ENCODE data around the gene LYPD6B. TPM values are rescaled to one million over a fixed set of nuclear protein-coding genes. Genes with fewer than 3 reads are reported as not detected.

LYPD6B gene
- polyA plus RNA-seq, 3 donors, result not detected

DNA sequence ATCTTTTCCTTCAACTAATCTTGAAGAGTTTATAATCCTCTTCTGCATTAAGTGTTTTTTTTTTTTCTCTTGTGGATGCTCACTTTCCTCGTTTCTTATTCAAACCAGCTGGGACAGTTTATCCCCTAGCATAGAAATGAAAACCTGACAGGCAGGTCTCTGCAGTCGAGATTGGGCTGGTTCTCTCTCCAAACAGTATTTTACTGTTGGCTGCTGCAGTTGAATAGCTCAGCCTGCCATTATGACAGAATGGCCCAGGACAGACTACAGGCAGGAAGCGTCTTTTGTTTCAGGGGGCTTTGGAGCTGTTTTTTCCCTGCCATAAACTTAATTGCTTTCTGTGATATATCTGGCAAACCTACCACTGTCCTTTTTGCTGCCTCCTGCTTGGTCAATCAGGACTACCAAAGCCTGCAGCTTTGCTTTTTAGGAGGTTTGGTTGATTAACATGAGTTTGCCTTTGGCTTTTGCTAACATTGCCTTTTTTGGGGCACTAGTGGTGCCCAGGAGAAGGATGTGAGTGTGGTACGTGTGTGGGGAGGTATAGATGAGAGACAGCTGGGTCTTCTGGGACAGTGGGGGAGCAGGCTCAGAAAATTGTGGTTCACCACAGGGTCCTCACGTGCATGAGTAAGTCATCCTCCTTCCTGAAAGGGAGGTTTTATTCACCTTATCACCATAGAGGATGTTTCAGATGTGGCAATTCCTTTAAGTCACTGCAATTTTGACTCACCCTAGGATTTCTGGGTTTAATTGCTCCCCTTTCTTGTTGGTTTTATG, 128.7 kb downstream of the LYPD6B start:
- no peak overlapping the region for H3K9ac ChIP-seq (ENCODE audit: insufficient read depth, low read length, poor library complexity, severe bottlenecking)
- Mint-ChIP-seq H3K9me3 (peaks cover 5 to 14% (median 10%) of the 10 kb centered on the region in 7 donors), H3K27me3 (ENCODE audit: low read depth in 3 of 3) (peaks cover 3 to 12% (median 4%) of the 10 kb centered on the region in 3 donors), H3K27ac (peak overlapping the region in 3 of 7 donors; percentile 2 to 69 (median 51)), H3K4me1 (peaks cover 22% of the 10 kb centered on the region), H3K36me3 (peaks cover 0 to 1% of the 10 kb centered on the region in 2 donors), H3K4me3 (no peak overlapping the region)
- no peaks in the 10 kb centered on the region for H4K20me1 ChIP-seq (ENCODE audit: insufficient read depth, low read length)
- no peak overlapping the region for H3K4me3 ChIP-seq (replicated peaks in 1 of 3; ENCODE audit: low read depth in 2 of 3, low read length in 3 of 3)
- intact Hi-C loops (cut with micrococcal nuclease), result loop anchor here in 1 of 2 donors (10.0 kb wide), 1 partner anchor 82 kb away; no protein-coding TSS in a partner anchor
- no peak overlapping the region for H2AFZ ChIP-seq (ENCODE audit: insufficient read depth, low read depth, low read length, poor library complexity, severe bottlenecking)
- TF ChIP-seq, protein P1, sequence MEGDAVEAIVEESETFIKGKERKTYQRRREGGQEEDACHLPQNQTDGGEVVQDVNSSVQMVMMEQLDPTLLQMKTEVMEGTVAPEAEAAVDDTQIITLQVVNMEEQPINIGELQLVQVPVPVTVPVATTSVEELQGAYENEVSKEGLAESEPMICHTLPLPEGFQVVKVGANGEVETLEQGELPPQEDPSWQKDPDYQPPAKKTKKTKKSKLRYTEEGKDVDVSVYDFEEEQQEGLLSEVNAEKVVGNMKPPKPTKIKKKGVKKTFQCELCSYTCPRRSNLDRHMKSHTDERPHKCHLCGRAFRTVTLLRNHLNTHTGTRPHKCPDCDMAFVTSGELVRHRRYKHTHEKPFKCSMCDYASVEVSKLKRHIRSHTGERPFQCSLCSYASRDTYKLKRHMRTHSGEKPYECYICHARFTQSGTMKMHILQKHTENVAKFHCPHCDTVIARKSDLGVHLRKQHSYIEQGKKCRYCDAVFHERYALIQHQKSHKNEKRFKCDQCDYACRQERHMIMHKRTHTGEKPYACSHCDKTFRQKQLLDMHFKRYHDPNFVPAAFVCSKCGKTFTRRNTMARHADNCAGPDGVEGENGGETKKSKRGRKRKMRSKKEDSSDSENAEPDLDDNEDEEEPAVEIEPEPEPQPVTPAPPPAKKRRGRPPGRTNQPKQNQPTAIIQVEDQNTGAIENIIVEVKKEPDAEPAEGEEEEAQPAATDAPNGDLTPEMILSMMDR (IDR thresholded peaks at IDR 0.05), result no peak
- DNase-seq, result peak; percentile 9 to 54 (median 45)
- peaks cover 6 to 10% of the 10 kb centered on the region in 2 donors for H3K9me3 ChIP-seq (replicated peaks in 1 of 2; ENCODE audit: control insufficient read depth in 1 of 2, insufficient read depth in 1 of 2, low read length in 2 of 2)
- H3K4me2 ChIP-seq (replicated peaks; ENCODE audit: extremely low read depth, low read length, poor library complexity, severe bottlenecking), result no peak overlapping the region
- H3K27me3 ChIP-seq (ENCODE audit: control insufficient read depth in 2 of 2, insufficient read depth in 2 of 2, low read length in 2 of 2), result no peaks in the 10 kb centered on the region
- no peaks in the 10 kb centered on the region for H3K36me3 ChIP-seq (replicated peaks in 1 of 2; ENCODE audit: control insufficient read depth in 1 of 2, insufficient read depth in 2 of 2, low read length in 2 of 2)
- no peak overlapping the region for H3K27ac ChIP-seq (ENCODE audit: low read depth in 1 of 2, low read length in 2 of 2)
- H3K4me1 ChIP-seq (ENCODE audit: control insufficient read depth in 1 of 2, insufficient read depth in 2 of 2, low read length in 2 of 2), result peaks cover 14 to 17% of the 10 kb centered on the region in 2 donors
- WGBS (ENCODE audit: insufficient coverage), result 72% methylated on average over 4 of the region's 5 CpGs
- H3K79me2 ChIP-seq (ENCODE audit: insufficient read depth, low read length), result no peaks in the 10 kb centered on the region

DNA sequence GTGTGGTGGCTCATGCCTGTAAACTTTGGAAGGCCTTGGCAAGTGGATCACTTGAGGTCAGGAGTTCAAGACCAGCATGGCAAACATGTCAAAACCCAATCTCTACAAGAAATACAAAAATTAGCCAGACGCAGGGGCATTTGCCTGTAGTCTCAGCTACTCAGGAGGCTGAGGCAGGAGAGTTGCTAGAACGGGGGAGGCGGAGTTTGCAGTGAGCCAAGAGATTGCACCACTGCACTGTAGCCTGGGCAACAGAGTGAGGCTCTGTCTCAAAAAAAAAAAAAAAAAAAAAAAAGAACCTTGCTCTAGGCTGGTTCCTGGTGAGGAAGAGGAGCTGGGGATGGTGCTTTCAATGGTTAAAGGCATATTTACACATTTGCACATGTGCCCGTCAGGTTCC, 129.4 kb downstream of the LYPD6B start:
- Histone ChIP-seq H4K20me1 (ENCODE audit: insufficient read depth, low read length) (no peaks in the 10 kb centered on the region), H3K27me3 (ENCODE audit: control insufficient read depth in 2 of 2, insufficient read depth in 2 of 2, low read length in 2 of 2) (no peaks in the 10 kb centered on the region), H3K4me1 (ENCODE audit: control insufficient read depth in 1 of 2, insufficient read depth in 2 of 2, low read length in 2 of 2) (peaks cover 12 to 14% of the 10 kb centered on the region in 2 donors), H3K9ac (ENCODE audit: insufficient read depth, low read length, poor library complexity, severe bottlenecking) (no peak overlapping the region), H3K9me3 (replicated peaks in 1 of 2; ENCODE audit: control insufficient read depth in 1 of 2, insufficient read depth in 1 of 2, low read length in 2 of 2) (peaks cover 10 to 14% of the 10 kb centered on the region in 2 donors), H3K79me2 (ENCODE audit: insufficient read depth, low read length) (no peaks in the 10 kb centered on the region), H3K4me3 (replicated peaks in 1 of 3; ENCODE audit: low read depth in 2 of 3, low read length in 3 of 3) (no peak overlapping the region), H3K4me2 (replicated peaks; ENCODE audit: extremely low read depth, low read length, poor library complexity, severe bottlenecking) (no peak overlapping the region), H3K36me3 (replicated peaks in 1 of 2; ENCODE audit: control insufficient read depth in 1 of 2, insufficient read depth in 2 of 2, low read length in 2 of 2) (no peaks in the 10 kb centered on the region), H3K27ac (ENCODE audit: low read depth in 1 of 2, low read length in 2 of 2) (no peak overlapping the region), H2AFZ (ENCODE audit: insufficient read depth, low read depth, low read length, poor library complexity, severe bottlenecking) (no peak overlapping the region)
- DNase-seq, result peak; percentile 27 to 29 (median 27)
- intact Hi-C loops (cut with micrococcal nuclease), result loop anchor here in 1 of 2 donors (10.0 kb wide), 1 partner anchor 83 kb away; no protein-coding TSS in a partner anchor
- H3K4me1 Mint-ChIP-seq, result peaks cover 16% of the 10 kb centered on the region
- peak overlapping the region in 2 of 7 donors; percentile 26 to 69 for H3K27ac Mint-ChIP-seq
- TF ChIP-seq, protein P1 (IDR thresholded peaks at IDR 0.05), result no peak
- H3K4me3 Mint-ChIP-seq, result no peak overlapping the region
- 47% methylated on average over 3 of the region's 4 CpGs for WGBS (ENCODE audit: insufficient coverage)
- H3K27me3 Mint-ChIP-seq (ENCODE audit: low read depth in 3 of 3), result peaks cover 1 to 10% (median 4%) of the 10 kb centered on the region in 3 donors
- H3K9me3 Mint-ChIP-seq, result peaks cover 5 to 19% (median 14%) of the 10 kb centered on the region in 7 donors
- peaks cover 0 to 1% of the 10 kb centered on the region in 2 donors for H3K36me3 Mint-ChIP-seq
